ENCODE measurements around the gene TXNRD1.
"Not testable (repeated sequence)": the region's sequence is repeated elsewhere in the genome, so short reads cannot be mapped to it uniquely, and the experiment has no call there.

TXNRD1 gene

GRCh38 chr12:104280717-104281458, 65.3 kb downstream of the TXNRD1 start:
- DNase-seq (ENCODE audit: low read depth): peak; percentile 70

- no peak for DNase-seq (ENCODE audit: low read depth)
Measured at GRCh38 chr12:104281636-104282035, 66.1 kb downstream of the TXNRD1 start.

GRCh38 chr12:104282109-104282508, 66.5 kb downstream of the TXNRD1 start:
- DNase-seq (ENCODE audit: low read depth): no peak

GRCh38 chr12:104285740-104286515, 70.3 kb downstream of the TXNRD1 start:
- no peak for DNase-seq (ENCODE audit: low read depth)

- peak; percentile 97 for DNase-seq (ENCODE audit: low read depth)
Measured at GRCh38 chr12:104286516-104287482, 71.2 kb downstream of the TXNRD1 start.

GRCh38 chr12:104288635-104289274, 73.2 kb downstream of the TXNRD1 start:
- DNase-seq (ENCODE audit: low read depth): no peak

GRCh38 chr12:104290320-104290719, 74.7 kb downstream of the TXNRD1 start:
- no peak for DNase-seq (ENCODE audit: low read depth)

- DNase-seq (ENCODE audit: low read depth): no peak
Measured at GRCh38 chr12:104290855-104291254, 75.3 kb downstream of the TXNRD1 start.

- DNase-seq (ENCODE audit: low read depth): no peak
Measured at GRCh38 chr12:104291867-104292524, 76.4 kb downstream of the TXNRD1 start.

- no peak for DNase-seq (ENCODE audit: low read depth)
Measured at GRCh38 chr12:104292872-104293794, 77.6 kb downstream of the TXNRD1 start.

- not testable (repeated sequence) for DNase-seq (ENCODE audit: low read depth)
Measured at GRCh38 chr12:104294158-104294859, 78.7 kb downstream of the TXNRD1 start.

GRCh38 chr12:104294927-104295668, 79.5 kb downstream of the TXNRD1 start:
- no peak for DNase-seq (ENCODE audit: low read depth)

GRCh38 chr12:104295954-104296353, 80.4 kb downstream of the TXNRD1 start:
- DNase-seq (ENCODE audit: low read depth): no peak

GRCh38 chr12:104296718-104297117, 81.1 kb downstream of the TXNRD1 start:
- no peak for DNase-seq (ENCODE audit: low read depth)

- DNase-seq (ENCODE audit: low read depth): no peak
Measured at GRCh38 chr12:104297477-104298113, 82.0 kb downstream of the TXNRD1 start.

GRCh38 chr12:104299842-104300481, 84.4 kb downstream of the TXNRD1 start:
- no peak for DNase-seq (ENCODE audit: low read depth)

GRCh38 chr12:104303538-104304151, 88.1 kb downstream of the TXNRD1 start, which contains the start of gene EID3:
Gene EID3, plus strand, starts transcription at chr12:104303739. Its CDS starts 196 bp downstream, at chr12:104303935.
- DNase-seq (ENCODE audit: low read depth): no peak

Data from GM04504 (cell line).